ENCODE results near the gene ARHGEF33.

GRCh38 chr2:38932586-38932985 is 42.9 kb downstream of the ARHGEF33 start:
- no peak for TF ChIP-seq CTCF (IDR thresholded peaks at IDR 0.05; ENCODE audit: insufficient read depth, low read depth, low read length)
- TF ChIP-seq EZH2 (IDR thresholded peaks at IDR 0.05; ENCODE audit: insufficient read depth, low read length), result no peak

All from astrocyte (in vitro differentiated cells and primary cell).